CD4-positive, alpha-beta T cell (primary cell): ENCODE data around the gene SLAMF9. TPM values are rescaled to one million over a fixed set of nuclear protein-coding genes. Genes with fewer than 3 reads are reported as not detected.

Experiments used
- ATAC-seq: fragments of 200-7000 bp; cut with Tn5 transposase; one replicate; pipeline ENCODE4 v1.10.0; 2022; ENCODE audit warnings: mild to moderate bottlenecking; ENCODE audit not compliant: poor library complexity
- CTCF ChIA-PET: fragments of 350-600 bp; sonication (Branson Sonifier 250); formaldehyde crosslinking; loops from one replicate; lab custom pipeline; 2021; ENCODE audit warnings: antibody characterized with exemption, inconsistent platforms; lab: Charles Lee
- POLR2A ChIA-PET: fragments of 350-600 bp; sonication (Branson Sonifier 250); formaldehyde crosslinking; loops from one replicate; lab custom pipeline; 2021; ENCODE audit warnings: antibody characterized with exemption, inconsistent platforms; lab: Charles Lee
- DNase-seq, 14 experiments: peaks; one replicate each; pipeline ENCODE4 v3.0.0-alpha.2; 2013 to 2020; ENCODE audit warnings: mixed read lengths in 2 of 14
- H3K27ac ChIP-seq, 2 donors: one replicate each; pipeline versions ENCODE4 v1.5.1 to v1.7.0; 2013; ENCODE audit warnings: low read length in 2 of 2, low read depth in 1 of 2, mild to moderate bottlenecking in 1 of 2
- H3K27me3 ChIP-seq, 2 experiments: 1 replicate in 1 of 2; 2 replicates in 1 of 2; pipeline versions ENCODE4 v1.6.1 to v1.7.0; 2013; ENCODE audit warnings: low read length in 2 of 2, control low read depth in 1 of 2, mild to moderate bottlenecking in 1 of 2, moderate library complexity in 1 of 2; ENCODE audit not compliant: insufficient read depth in 2 of 2, control insufficient read depth in 1 of 2
- H3K36me3 ChIP-seq: one replicate; pipeline ENCODE4 v1.6.1; 2013; ENCODE audit warnings: low read length, control low read depth; ENCODE audit not compliant: insufficient read depth
- H3K4me1 ChIP-seq: one replicate; pipeline ENCODE4 v1.6.1; 2013; ENCODE audit warnings: low read length, control low read depth; ENCODE audit not compliant: insufficient read depth
- H3K4me3 ChIP-seq: one replicate; pipeline ENCODE4 v1.5.1; 2013; ENCODE audit warnings: mild to moderate bottlenecking, low read length, moderate library complexity
- H3K9me3 ChIP-seq, 2 experiments: 1 replicate in 1 of 2; 2 replicates in 1 of 2; pipeline versions ENCODE4 v1.6.1 to v1.7.0; 2013; ENCODE audit warnings: low read length in 2 of 2, mild to moderate bottlenecking in 2 of 2, control low read depth in 1 of 2, moderate library complexity in 1 of 2; ENCODE audit not compliant: control insufficient read depth in 1 of 2, insufficient read depth in 1 of 2
- H3K27ac Mint-ChIP-seq: one replicate; pipeline ENCODE4 v1.8.0; 2020; ENCODE audit warnings: mixed read lengths
- H3K27me3 Mint-ChIP-seq: one replicate; pipeline ENCODE4 v1.8.0; 2021; ENCODE audit warnings: mixed read lengths
- H3K36me3 Mint-ChIP-seq: one replicate; pipeline ENCODE4 v1.8.0; 2021; ENCODE audit warnings: low read depth, mixed read lengths
- H3K4me1 Mint-ChIP-seq: one replicate; pipeline ENCODE4 v1.8.0; 2021; ENCODE audit warnings: low read depth, mixed read lengths
- H3K4me3 Mint-ChIP-seq: one replicate; pipeline ENCODE4 v1.8.0; 2020; ENCODE audit warnings: mild to moderate bottlenecking, mixed read lengths
- H3K9me3 Mint-ChIP-seq: one replicate; pipeline ENCODE4 v1.8.0; 2020; ENCODE audit warnings: mixed read lengths
- CTCF ChIP-seq: fragments of 200-600 bp; IDR thresholded peaks from one replicate; pipeline ENCODE4 v1.8.0; 2022; ENCODE audit warnings: antibody characterized with exemption, mild to moderate bottlenecking
- intact Hi-C, 2 experiments: fragments of 100-400 bp; cut with DNase I in 1 of 2; cut with micrococcal nuclease in 1 of 2; formaldehyde crosslinking; loops; one replicate each; pipeline versions ENCODE4 v1.15.1 to v1.9.0; 2023 to 2025; cut with DNase I, micrococcal nuclease
- total RNA-seq, 174 experiments: library from RNA in 2 of 174; stranded (reverse) in 2 of 174; gene quantifications; one replicate each; pipeline ENCODE4 v1.2.3 and lab custom pipeline; 2021 to 2026

Gene SLAMF9
- total RNA-seq, 2 experiments from 2014 or later = not detected

- Histone ChIP-seq H3K9me3 (no peaks in the 10 kb centered on the region), H3K4me1 (no peaks in the 10 kb centered on the region), H3K4me3 (no peak overlapping the region), H3K27ac (no peak overlapping the region), H3K36me3 (no peaks in the 10 kb centered on the region), H3K27me3 (peaks cover 2 to 8% of the 10 kb centered on the region in 2 experiments)
- peaks cover 45% of the 10 kb centered on the region for H3K27me3 Mint-ChIP-seq
- no peak overlapping the region for H3K4me3 Mint-ChIP-seq
- no peak for ATAC-seq
- H3K27ac Mint-ChIP-seq = no peak overlapping the region
- ChIA-PET POLR2A (no interaction called here), CTCF (no interaction called here)
- H3K4me1 Mint-ChIP-seq = no peaks in the 10 kb centered on the region
- peak in 1 of 14 experiments; percentile 15 for DNase-seq
- no peaks in the 10 kb centered on the region for H3K36me3 Mint-ChIP-seq
- intact Hi-C loops = no loop called here
- no peaks in the 10 kb centered on the region for H3K9me3 Mint-ChIP-seq
- TF ChIP-seq CTCF = no peak
Observed at GRCh38 chr1:159968901-159969300, 14.9 kb upstream of the SLAMF9 start.

GRCh38 chr1:159965263-159965662, 11.2 kb upstream of the SLAMF9 start:
- Histone ChIP-seq H3K36me3 (no peaks in the 10 kb centered on the region), H3K9me3 (no peaks in the 10 kb centered on the region), H3K4me1 (no peaks in the 10 kb centered on the region), H3K27me3 (peaks cover 0 to 12% of the 10 kb centered on the region in 2 experiments), H3K27ac (no peak overlapping the region), H3K4me3 (no peak overlapping the region)
- no peak for TF ChIP-seq CTCF
- DNase-seq (no peak), ATAC-seq (no peak)
- ChIA-PET CTCF (no interaction called here), POLR2A (no interaction called here)
- peaks cover 31% of the 10 kb centered on the region for H3K27me3 Mint-ChIP-seq
- H3K4me1 Mint-ChIP-seq = no peaks in the 10 kb centered on the region
- H3K27ac Mint-ChIP-seq = no peak overlapping the region
- H3K36me3 Mint-ChIP-seq = no peaks in the 10 kb centered on the region
- no peaks in the 10 kb centered on the region for H3K9me3 Mint-ChIP-seq
- intact Hi-C loops = no loop called here
- H3K4me3 Mint-ChIP-seq = no peak overlapping the region

GRCh38 chr1:159964144-159964543, 10.1 kb upstream of the SLAMF9 start:
- Histone ChIP-seq H3K27me3 (peaks cover 0 to 8% of the 10 kb centered on the region in 2 experiments), H3K4me1 (no peaks in the 10 kb centered on the region), H3K36me3 (no peaks in the 10 kb centered on the region), H3K9me3 (no peaks in the 10 kb centered on the region), H3K4me3 (no peak overlapping the region), H3K27ac (no peak overlapping the region)
- no peak overlapping the region for H3K4me3 Mint-ChIP-seq
- no peak overlapping the region for H3K27ac Mint-ChIP-seq
- CTCF ChIA-PET = no interaction called here
- H3K9me3 Mint-ChIP-seq = no peaks in the 10 kb centered on the region
- ATAC-seq (no peak), DNase-seq (no peak)
- peaks cover 30% of the 10 kb centered on the region for H3K27me3 Mint-ChIP-seq
- intact Hi-C loops = no loop called here
- no peak for TF ChIP-seq CTCF
- H3K4me1 Mint-ChIP-seq = no peaks in the 10 kb centered on the region
- POLR2A ChIA-PET = interaction anchor here (1.0 kb wide), 1 partner anchor 8 kb away, joined by 3 read pairs; no protein-coding TSS in a partner anchor
- no peaks in the 10 kb centered on the region for H3K36me3 Mint-ChIP-seq
